ENCODE measurements around the gene SPINK2. TPM values are rescaled to one million over a fixed set of nuclear protein-coding genes. Genes with fewer than 3 reads are reported as not detected.

Gene SPINK2
- total RNA-seq, 4 donors from 2014 or later: 3.4 to 4.5 TPM; not detected in 2

- no peaks in the 10 kb centered on the region for H3K36me3 ChIP-seq
Measured at GRCh38 chr4:56796211-56796610, 25.3 kb downstream of the SPINK2 start.

GRCh38 chr4:56791316-56791715 lies 30.2 kb downstream of the SPINK2 start:
- intact Hi-C loops (cut with DNase I; ENCODE audit: low total_unique reads): no loop called here
- Histone ChIP-seq H3K36me3 (no peaks in the 10 kb centered on the region), H3K27me3 (peaks cover 0 to 4% (median 0%) of the 10 kb centered on the region in 3 donors), H3K27ac (no peak overlapping the region), H3K9me3 (no peaks in the 10 kb centered on the region), H3K4me1 (no peaks in the 10 kb centered on the region), H3K4me3 (no peak overlapping the region)
- DNase-seq: no peak
- ATAC-seq: no peak
- in situ Hi-C loops (cut with MboI; ENCODE audit: low sequenced_read_pairs in 4 of 4): loop anchor here in 2 of 4 donors (10.0 to 25.0 kb wide), 2 partner anchors 104 to 207 kb away; partner anchors contain the start of gene HOPX (in 1 of the 2)
- no peak for TF ChIP-seq CTCF (IDR thresholded peaks at IDR 0.05 in 4 of 5, conservative IDR thresholded peaks at IDR 0.05 in 1 of 5)
- no peak for TF ChIP-seq POLR2A (IDR thresholded peaks at IDR 0.05)

More at GRCh38 chr4:56796211-56796610, 25.3 kb downstream of the SPINK2 start:
- Histone ChIP-seq H3K27me3 (peaks cover 0 to 4% (median 0%) of the 10 kb centered on the region in 3 donors), H3K4me3 (no peak overlapping the region), H3K4me1 (peaks cover 0 to 8% of the 10 kb centered on the region in 2 donors), H3K9me3 (no peaks in the 10 kb centered on the region), H3K27ac (no peak overlapping the region)
- DNase-seq (no peak), ATAC-seq (no peak)
- in situ Hi-C loops (cut with MboI; ENCODE audit: low sequenced_read_pairs in 4 of 4): loop anchor here in 2 of 4 donors (10.0 to 25.0 kb wide), 2 partner anchors 109 to 211 kb away; partner anchors contain the start of gene HOPX (in 1 of the 2)
- TF ChIP-seq CTCF (IDR thresholded peaks at IDR 0.05 in 4 of 5, conservative IDR thresholded peaks at IDR 0.05 in 1 of 5) (no peak), POLR2A (IDR thresholded peaks at IDR 0.05) (no peak)
- intact Hi-C loops (cut with DNase I; ENCODE audit: low total_unique reads): no loop called here

DNA sequence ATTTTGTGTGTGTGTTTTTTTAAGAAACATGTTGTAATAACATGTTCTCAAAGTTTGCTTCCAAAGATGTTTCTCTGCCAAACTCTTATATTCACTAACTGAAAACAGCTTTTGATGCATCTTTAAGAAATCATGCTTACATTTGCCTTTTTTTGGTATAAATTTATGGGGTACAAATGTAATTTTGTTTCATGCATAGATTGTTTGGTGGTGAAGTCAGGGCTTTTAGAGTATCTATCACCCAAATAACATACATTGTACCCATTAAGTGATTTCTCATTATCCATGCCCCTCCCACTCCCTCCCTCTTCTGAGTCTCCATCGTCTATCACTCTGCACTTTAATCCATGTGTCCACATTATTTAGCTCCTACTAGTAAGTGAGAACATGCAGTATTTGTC lies 30.8 kb downstream of the SPINK2 start:
- H3K27me3 ChIP-seq: peaks cover 0 to 4% (median 0%) of the 10 kb centered on the region in 3 donors
- no peak for TF ChIP-seq POLR2A (IDR thresholded peaks at IDR 0.05)
- no peak for TF ChIP-seq CTCF (IDR thresholded peaks at IDR 0.05 in 4 of 5, conservative IDR thresholded peaks at IDR 0.05 in 1 of 5)
- in situ Hi-C loops (cut with MboI; ENCODE audit: low sequenced_read_pairs in 4 of 4) (loop anchor here in 2 of 4 donors (10.0 to 25.0 kb wide), 2 partner anchors 103 to 206 kb away; partner anchors contain the start of gene HOPX (in 1 of the 2)), intact Hi-C loops (cut with DNase I; ENCODE audit: low total_unique reads) (no loop called here)
- DNase-seq: no peak
- H3K4me1 ChIP-seq: no peaks in the 10 kb centered on the region
- no peak overlapping the region for H3K4me3 ChIP-seq
- no peak for ATAC-seq
- H3K9me3 ChIP-seq: no peaks in the 10 kb centered on the region
- H3K27ac ChIP-seq: no peak overlapping the region
- H3K36me3 ChIP-seq: no peaks in the 10 kb centered on the region

DNA sequence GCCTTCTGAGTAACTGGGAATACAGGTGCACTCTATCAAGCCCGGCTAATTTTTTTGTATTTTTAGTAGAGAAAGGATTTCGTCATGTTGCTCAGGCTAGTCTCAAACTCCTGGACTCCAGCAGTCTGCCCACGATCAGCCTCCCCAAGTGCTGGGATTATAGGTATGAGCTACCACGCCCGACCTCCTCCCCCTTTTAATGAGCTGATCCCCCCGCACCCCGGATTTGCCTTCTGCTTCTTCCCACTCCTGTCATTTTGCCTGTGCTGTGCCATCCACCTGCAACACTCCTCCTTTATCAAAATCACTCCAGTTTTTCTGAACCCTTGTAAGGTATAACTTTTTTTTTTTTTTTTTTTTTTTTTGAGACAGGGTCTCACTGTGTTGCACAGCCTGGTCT lies 33.4 kb downstream of the SPINK2 start:
- no peak for ATAC-seq
- Histone ChIP-seq H3K36me3 (no peaks in the 10 kb centered on the region), H3K4me1 (no peaks in the 10 kb centered on the region), H3K9me3 (no peaks in the 10 kb centered on the region), H3K27ac (no peak overlapping the region), H3K4me3 (no peak overlapping the region), H3K27me3 (peaks cover 0 to 4% (median 2%) of the 10 kb centered on the region in 3 donors)
- in situ Hi-C loops (cut with MboI; ENCODE audit: low sequenced_read_pairs in 4 of 4) (loop anchor here in 2 of 4 donors (10.0 to 25.0 kb wide), 2 partner anchors 57 to 101 kb away; partner anchors contain the start of gene HOPX (in 1 of the 2)), intact Hi-C loops (cut with DNase I; ENCODE audit: low total_unique reads) (no loop called here)
- DNase-seq: no peak
- TF ChIP-seq CTCF (IDR thresholded peaks at IDR 0.05 in 4 of 5, conservative IDR thresholded peaks at IDR 0.05 in 1 of 5) (no peak), POLR2A (IDR thresholded peaks at IDR 0.05) (no peak)

Measured in gastrocnemius medialis (tissue), 4 donors.